COLO668 (cell line): ENCODE results near the gene MARCKSL1.
"Not testable (repeated sequence)": the region's sequence is repeated elsewhere in the genome, so short reads cannot be mapped to it uniquely, and the experiment has no call there.

Source experiments
- DNase-seq: peaks from one replicate; lab custom pipeline; 2025; ENCODE audit not compliant: unreplicated experiment; lab: John Stamatoyannopoulos, UW

MARCKSL1 gene, protein sequence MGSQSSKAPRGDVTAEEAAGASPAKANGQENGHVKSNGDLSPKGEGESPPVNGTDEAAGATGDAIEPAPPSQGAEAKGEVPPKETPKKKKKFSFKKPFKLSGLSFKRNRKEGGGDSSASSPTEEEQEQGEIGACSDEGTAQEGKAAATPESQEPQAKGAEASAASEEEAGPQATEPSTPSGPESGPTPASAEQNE

DNA sequence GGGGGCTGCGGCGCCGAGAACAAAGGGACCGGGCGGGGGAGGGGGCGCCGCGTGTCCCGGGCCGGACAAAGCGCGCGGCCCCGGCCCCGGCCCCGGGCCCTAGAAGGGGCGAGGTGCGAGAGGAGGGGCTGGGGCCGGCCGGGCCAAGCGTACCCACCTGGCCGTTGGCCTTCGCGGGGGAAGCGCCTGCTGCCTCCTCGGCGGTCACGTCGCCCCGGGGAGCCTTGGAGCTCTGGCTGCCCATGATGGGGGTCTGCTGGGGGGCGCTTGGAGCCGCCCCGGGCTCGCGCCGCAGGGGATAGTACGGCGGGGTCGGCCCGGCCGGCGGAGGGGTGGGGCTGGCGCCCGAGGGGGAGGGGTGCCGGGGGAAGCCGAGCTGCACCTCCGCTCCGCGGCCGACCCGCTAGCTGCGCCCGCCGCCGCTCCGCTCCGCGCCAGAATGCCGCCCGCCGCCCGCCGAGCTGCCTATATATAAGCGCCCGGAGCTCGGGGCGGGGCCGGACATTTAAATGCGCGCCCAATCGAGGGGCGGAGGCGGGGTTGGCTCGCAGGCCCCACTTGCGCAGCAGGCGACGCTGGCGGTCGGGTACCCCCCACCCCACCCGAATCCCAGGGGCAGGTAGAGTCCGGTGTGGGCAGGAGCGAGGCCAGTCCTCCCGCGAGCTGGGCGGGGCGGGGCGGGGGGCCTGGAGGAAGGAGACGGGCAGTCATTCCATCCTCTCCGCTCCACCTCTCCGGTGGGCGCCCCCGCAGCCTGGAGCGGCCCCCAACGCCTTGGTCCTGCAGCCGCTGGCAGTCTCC is at the start of gene MARCKSL1:
Gene MARCKSL1 (minus strand): TSS at position 444 of the 801 bp plus-strand sequence. CDS start 200 bp downstream, at position 244.
- peak; percentile 93 for DNase-seq

DNA sequence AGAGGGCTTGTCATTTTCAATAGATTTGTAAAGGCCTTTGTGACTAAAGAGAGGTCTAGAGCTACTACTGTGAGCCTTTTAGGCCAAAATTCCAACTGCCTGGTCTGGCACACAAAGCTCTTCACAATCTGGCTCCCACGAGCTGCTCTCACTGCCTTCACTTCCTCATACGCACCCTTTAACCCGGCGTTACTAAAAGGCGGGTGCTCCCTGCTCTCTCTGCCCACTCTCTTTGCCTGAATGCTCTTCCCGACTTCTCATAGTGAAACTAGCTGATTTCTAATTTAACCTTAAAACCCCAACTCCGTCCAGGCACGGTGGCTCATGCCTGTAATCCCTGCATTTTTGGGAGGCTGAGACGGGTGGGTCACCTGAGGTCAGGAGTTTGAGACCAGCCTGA is 44.0 kb upstream of the MARCKSL1 start:
- no peak for DNase-seq

GRCh38 chr1:32377541-32378220 is 41.6 kb upstream of the MARCKSL1 start:
- DNase-seq: no peak

DNA sequence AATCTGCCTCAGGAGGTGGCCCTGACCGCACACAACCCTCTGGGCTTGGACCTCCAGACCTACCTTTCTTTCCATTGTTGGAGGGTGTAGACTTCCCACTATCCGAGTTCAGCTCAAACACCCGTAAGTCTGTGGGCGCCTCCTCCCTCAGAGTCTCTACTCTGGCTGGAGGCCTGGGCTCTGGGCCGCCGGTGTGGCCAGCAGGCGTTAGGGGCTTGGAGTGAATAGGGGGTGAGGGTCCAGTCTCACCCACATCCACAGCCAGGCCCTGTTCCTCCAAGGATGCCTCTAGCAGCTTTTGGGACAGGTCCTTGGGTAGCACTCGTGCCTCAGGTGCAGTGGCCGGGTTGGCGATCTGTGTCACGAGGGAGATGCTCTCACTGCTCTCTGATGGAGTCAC is 40.2 kb upstream of the MARCKSL1 start:
- DNase-seq: no peak

GRCh38 chr1:32373996-32374592 is 38.1 kb upstream of the MARCKSL1 start:
- DNase-seq: no peak

- no peak for DNase-seq
These were observed 36.2 kb upstream of the MARCKSL1 start for GRCh38 chr1:32372149-32372756.

GRCh38 chr1:32367912-32368635 is 32.0 kb upstream of the MARCKSL1 start:
- no peak for DNase-seq

DNA sequence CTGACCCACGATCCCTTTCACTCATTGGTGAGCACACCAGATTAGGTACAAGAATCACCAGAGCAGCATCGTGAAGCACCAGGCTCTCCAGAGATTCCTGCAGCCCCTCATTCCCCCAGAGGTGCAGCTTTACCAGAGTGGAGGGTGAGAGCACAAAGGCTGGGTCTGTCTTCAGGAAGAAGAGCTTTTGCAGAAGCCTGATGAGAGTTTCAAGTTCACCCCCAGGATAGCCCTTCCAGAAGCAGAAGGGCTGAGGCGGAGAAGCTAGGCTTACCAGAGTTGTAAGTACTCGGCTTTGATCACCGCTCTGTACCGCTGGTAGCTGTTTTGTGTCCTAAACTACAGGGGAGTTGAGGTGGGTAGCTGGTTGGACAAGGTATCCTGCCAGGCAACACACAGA is 29.4 kb upstream of the MARCKSL1 start:
- no peak for DNase-seq

DNA sequence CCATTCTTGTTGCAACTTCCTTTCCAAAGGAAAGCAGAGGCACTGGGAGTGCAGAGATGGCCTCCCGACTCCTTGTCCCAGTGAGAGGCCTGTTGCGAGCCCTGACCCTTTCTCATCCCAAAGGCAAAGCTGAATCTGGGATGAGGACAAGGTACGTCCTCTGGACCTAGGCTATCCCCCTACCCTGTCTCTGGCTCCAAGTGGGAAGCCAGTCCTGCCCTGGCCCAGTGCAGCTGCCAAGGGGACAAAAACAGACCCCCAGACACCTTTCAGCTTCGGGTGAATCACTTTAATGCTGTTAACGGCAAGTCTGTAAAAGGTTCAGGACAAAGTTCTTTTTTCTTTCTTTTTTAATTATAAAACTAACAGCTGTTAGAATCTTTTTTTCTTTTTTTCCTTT is 28.8 kb upstream of the MARCKSL1 start:
- DNase-seq: no peak

DNA sequence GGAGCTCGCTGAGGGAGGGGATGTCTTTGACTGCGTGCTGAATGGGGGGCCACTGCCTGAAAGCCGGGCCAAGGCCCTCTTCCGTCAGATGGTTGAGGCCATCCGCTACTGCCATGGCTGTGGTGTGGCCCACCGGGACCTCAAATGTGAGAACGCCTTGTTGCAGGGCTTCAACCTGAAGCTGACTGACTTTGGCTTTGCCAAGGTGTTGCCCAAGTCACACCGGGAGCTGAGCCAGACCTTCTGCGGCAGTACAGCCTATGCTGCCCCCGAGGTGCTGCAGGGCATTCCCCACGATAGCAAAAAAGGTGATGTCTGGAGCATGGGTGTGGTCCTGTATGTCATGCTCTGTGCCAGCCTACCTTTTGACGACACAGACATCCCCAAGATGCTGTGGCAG is 27.7 kb upstream of the MARCKSL1 start:
- DNase-seq: no peak

- no peak for DNase-seq
These were observed 26.7 kb upstream of the MARCKSL1 start, which contains the start of the genes FAM229A and TSSK3 for GRCh38 chr1:32362474-32363313. Gene FAM229A, minus strand, starts transcription at chr1:32362485. Its CDS starts 394 bp downstream, at chr1:32362091. Gene TSSK3, plus strand, starts transcription at chr1:32362539. Its CDS starts 163 bp downstream, at chr1:32362702.

DNA sequence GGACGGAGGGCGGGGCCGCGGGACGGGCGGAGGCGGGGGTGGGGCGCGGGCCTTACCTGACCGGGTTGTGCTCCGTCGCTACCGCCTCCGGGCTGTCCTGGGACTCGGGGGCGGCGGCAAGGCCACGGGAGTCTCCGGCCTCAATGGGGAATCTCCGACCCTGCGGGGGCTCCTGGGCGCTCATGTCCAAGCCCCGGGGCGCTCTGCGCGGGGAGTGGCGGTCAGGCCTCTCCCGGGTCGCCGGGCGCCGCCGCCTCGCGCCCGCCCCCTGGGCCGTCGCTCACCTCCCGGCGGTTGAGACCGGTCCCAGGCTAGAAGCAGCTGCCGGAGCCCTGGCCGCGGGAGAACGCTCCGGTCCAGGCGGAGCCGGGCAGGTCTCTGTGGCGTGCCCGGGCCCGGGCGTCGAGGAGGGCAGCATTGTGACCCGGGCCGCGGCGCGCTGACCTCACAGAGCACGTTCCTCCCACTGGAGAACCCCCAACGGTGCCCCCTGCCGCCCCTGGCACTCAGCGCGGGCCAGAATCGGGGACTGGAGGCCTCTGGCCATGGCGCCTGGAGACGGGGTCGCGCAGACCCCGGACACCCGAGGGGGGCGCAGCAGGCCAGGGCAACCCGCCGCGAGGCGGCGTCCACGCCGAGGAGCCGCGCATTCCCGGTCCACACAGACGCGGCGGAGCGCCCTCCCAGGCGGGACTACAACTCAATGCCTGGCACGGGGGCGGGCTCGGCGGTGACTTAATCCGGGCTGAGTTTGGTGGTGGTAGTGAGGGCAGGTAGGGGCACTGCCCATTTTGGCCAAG is 25.8 kb upstream of the MARCKSL1 start:
- DNase-seq: peak; percentile 81

GRCh38 chr1:32361308-32361673 is 25.3 kb upstream of the MARCKSL1 start:
- no peak for DNase-seq

DNA sequence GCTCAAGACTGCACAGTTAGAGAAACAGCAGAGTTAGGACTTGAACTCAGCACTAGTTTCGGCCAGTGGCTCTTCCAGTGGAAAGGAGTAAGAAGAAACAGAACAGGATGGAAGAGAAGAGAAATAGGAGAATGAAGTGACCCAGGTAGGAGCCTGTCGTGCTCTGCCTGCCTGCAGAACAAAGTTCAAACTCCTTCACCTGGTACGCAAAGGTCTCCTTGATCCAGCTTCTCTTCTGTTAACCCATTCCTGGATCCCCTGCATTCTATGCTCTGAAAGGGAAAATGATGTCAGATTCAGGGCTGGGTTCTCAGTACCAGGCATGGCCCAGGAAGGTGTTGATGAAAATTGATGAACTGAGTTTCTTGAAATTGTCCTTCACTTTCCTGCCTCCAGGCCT is 22.4 kb upstream of the MARCKSL1 start:
- DNase-seq: no peak

DNA sequence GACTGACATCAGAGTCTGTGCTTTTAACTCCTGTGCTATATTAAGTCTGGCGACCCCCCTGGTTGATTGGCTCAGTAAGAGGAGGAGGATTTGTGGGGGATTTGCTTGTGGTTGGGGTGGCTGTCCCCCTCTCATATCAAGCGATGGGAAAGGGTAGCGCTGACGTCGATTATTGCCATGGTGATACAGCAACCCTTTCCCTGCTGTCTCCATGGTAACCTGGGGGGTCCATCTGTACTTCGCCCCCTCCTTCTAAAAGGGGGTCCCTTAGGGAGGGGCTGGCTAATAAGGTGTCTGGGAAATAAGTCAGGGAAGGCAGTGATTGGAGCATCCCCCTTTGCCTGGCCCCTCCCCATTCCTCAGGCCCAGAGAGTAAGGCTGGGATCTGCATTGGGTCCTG is 21.6 kb upstream of the MARCKSL1 start:
- DNase-seq: no peak

- DNase-seq: no peak
These were observed 20.4 kb upstream of the MARCKSL1 start for GRCh38 chr1:32356478-32356877.

DNA sequence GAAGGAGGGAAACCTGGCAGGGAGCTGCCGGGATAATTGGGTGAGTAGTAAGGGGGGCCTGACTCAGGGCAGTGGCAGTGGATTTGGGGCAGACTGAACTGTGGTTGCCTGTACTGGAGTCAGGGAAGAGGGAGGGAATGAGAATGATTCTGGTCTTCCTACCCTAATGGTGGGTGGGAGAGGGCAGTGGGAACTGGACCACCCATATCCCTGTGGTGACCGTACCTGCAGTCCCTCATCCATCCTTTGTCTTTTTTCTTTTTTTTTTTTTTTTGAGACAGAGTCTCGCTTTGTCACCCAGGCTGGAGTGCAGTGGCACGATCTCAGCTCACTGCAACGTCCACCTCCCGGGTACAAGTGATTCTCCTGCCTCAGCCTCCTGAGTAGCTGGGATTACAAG is 19.7 kb upstream of the MARCKSL1 start:
- not testable (repeated sequence) for DNase-seq

DNA sequence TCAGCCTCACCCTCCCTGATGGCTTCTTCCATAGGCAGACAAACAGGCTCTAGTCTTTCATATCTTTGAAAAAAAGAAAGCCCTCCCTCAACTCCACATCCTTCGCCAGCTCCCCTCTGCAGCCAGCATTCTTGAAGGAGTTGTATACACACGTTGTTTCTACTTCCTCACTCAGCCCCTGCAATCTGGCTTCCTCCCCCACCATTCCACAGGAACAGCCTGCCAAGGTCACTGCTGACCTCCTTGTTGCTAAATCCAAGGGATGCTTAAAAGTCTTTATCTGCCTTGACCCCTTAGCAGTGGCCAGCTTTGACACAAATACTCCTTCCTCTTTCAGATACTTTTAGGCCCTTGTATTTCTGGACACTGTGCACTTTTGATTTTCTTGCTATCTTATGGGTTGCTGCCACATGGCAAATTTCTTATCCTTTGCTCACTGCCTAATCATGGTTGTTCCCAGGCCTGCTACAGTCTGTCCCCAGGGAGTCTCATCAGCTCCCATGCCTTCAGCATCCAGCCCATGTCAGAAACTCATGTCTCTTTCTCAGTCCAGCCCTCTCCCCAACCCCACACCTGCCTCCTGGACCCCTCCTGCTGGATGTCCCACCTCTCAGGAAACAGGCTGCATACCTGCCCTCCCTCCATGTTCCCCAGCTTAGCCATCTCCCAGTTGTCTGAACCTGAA is 18.0 kb upstream of the MARCKSL1 start:
- no peak for DNase-seq
